Measurements from ENCODE around the gene USO1. TPM values are rescaled to one million over a fixed set of nuclear protein-coding genes. Genes with fewer than 3 reads are reported as not detected.

The USO1 gene
- total RNA-seq, 1 donor from 2014 or later = 64.2 TPM

DNA sequence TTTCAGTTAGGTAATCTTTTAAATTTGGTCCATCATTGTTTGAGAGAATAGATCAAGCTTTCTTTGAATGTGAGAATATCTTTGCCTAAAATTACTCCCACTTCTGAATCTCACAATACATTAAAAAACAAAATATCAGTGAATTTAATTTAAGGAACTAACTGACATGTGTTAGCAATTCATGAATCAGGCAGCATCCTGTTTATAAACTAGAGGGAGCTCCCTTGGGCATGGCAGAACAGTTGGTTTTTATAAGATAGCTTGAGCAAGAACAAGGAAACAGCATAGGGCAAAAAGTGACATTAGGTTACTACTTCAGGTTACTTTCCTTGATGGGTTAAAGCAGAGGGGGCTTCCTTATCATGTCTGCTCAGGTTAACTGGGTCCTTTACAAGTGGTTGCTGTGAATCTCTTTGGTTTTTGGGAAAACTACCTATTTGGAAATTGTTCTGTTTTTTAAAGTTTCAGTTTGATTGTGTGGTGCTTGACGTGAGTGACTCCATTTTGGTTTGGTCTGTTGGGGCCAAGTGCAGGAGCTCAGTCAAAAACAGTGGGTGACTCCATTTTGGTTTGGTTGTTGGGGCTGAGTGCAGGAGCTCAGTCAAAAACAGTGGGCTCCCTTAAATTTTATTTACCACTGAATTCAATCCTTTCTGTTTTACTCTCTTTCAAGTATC, 109.9 kb downstream of the USO1 start:
- Histone ChIP-seq H3K36me3 (no peaks in the 10 kb centered on the region), H3K9me3 (no peaks in the 10 kb centered on the region), H3K4me1 (no peaks in the 10 kb centered on the region), H3K27ac (no peak overlapping the region), H3K4me3 (no peak overlapping the region), H3K27me3 (no peaks in the 10 kb centered on the region)
- intact Hi-C loops (cut with DNase I) = no loop called here
- TF ChIP-seq, protein P1, sequence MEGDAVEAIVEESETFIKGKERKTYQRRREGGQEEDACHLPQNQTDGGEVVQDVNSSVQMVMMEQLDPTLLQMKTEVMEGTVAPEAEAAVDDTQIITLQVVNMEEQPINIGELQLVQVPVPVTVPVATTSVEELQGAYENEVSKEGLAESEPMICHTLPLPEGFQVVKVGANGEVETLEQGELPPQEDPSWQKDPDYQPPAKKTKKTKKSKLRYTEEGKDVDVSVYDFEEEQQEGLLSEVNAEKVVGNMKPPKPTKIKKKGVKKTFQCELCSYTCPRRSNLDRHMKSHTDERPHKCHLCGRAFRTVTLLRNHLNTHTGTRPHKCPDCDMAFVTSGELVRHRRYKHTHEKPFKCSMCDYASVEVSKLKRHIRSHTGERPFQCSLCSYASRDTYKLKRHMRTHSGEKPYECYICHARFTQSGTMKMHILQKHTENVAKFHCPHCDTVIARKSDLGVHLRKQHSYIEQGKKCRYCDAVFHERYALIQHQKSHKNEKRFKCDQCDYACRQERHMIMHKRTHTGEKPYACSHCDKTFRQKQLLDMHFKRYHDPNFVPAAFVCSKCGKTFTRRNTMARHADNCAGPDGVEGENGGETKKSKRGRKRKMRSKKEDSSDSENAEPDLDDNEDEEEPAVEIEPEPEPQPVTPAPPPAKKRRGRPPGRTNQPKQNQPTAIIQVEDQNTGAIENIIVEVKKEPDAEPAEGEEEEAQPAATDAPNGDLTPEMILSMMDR (IDR thresholded peaks at IDR 0.05) = no peak
- DNase-seq (no peak), ATAC-seq (no peak)

DNA sequence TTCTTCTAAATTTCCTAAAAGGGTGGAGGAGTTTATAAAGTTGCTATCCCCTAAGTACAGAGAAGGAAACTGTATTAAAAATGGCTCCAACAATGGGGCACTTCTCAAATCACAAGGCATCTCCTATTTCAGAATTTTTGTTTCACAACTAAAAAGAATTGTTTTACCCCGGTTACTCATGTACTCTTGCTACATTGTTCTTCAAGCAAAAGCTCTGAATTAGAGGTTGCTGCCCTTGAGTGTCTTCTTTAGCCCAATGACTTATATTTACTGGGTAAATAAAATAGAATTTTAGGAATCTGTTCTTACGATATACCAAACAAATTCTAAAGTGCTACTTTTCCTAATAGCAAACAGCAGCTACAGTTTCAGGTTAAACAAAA, 110.4 kb downstream of the USO1 start:
- TF ChIP-seq, protein P1 (IDR thresholded peaks at IDR 0.05) = no peak
- no peak for DNase-seq
- Histone ChIP-seq H3K4me1 (no peaks in the 10 kb centered on the region), H3K27me3 (no peaks in the 10 kb centered on the region), H3K27ac (no peak overlapping the region), H3K9me3 (no peaks in the 10 kb centered on the region), H3K4me3 (no peak overlapping the region), H3K36me3 (no peaks in the 10 kb centered on the region)
- no peak for ATAC-seq
- intact Hi-C loops (cut with DNase I) = no loop called here

DNA sequence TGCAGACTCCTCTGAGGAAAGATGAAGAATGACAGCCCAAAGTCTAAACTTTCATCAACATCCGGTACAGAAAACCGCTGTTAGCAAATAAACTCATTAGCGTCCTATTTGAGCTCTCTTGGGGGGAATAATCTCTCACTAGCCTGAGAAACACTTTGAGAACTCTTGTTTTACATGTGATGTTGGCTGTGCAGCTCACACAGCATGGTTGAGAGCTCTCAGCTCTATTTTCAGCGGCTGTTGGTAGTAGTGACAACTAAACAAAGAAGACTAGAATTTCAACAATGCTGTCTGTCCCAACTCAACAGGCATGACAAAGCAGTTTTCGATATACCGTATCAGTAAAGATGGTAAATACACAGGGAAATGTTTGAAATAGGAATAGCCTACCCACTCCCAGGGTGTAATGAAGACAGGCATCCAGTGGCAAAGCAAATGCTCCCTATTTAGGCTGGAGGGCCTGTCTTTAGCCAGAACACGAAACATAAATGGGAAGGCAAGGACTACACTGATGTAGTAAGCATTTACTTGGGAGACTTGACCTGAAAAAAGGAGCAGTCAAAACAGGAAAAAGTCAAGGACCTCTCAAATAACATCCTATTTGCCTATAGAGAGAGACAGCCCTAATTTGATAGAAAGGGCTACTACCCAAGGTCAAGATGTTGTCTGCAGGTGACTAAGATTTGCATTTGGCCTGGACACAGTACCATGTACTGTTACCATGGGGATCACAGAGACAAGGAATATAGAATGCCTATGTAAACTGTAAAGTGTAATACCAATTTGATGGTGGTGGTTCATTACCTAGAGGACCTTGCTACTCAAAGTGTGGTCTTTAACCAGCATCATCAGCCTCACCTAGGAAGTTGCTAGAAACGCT, 117.5 kb downstream of the USO1 start:
- intact Hi-C loops (cut with DNase I) = no loop called here
- DNase-seq (no peak), ATAC-seq (peak; percentile 73)
- Histone ChIP-seq H3K4me3 (no peak overlapping the region), H3K27ac (no peak overlapping the region), H3K27me3 (no peaks in the 10 kb centered on the region), H3K9me3 (no peaks in the 10 kb centered on the region), H3K4me1 (no peaks in the 10 kb centered on the region), H3K36me3 (no peaks in the 10 kb centered on the region)
- TF ChIP-seq, protein P1 (IDR thresholded peaks at IDR 0.05) = no peak

DNA sequence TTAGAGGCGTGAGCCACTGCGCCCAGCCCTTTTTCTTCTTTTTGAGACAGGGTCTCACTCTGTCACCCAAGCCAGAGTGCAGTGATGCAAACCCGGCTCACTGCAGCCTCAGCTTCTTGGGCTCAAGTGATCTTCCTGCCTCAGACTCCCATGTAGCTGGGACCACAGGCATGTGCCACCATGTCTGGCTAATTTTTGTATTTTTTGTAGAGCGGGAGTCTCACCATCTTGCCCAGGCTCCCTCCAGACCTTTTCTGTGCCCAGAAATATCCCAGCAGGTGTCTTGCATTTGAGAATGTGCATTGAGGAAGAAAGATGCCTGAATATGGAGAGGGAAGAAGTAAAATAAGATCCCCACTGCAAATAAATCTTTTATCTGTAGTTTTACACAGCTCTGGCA, 119.2 kb downstream of the USO1 start:
- no peaks in the 10 kb centered on the region for H3K36me3 ChIP-seq
- no peaks in the 10 kb centered on the region for H3K27me3 ChIP-seq
- TF ChIP-seq, protein P1 (IDR thresholded peaks at IDR 0.05) = no peak
- no peaks in the 10 kb centered on the region for H3K9me3 ChIP-seq
- no peak overlapping the region for H3K4me3 ChIP-seq
- H3K27ac ChIP-seq = peak overlapping the region; percentile 11
- ATAC-seq = no peak
- no peaks in the 10 kb centered on the region for H3K4me1 ChIP-seq
- intact Hi-C loops (cut with DNase I) = no loop called here
- no peak for DNase-seq

DNA sequence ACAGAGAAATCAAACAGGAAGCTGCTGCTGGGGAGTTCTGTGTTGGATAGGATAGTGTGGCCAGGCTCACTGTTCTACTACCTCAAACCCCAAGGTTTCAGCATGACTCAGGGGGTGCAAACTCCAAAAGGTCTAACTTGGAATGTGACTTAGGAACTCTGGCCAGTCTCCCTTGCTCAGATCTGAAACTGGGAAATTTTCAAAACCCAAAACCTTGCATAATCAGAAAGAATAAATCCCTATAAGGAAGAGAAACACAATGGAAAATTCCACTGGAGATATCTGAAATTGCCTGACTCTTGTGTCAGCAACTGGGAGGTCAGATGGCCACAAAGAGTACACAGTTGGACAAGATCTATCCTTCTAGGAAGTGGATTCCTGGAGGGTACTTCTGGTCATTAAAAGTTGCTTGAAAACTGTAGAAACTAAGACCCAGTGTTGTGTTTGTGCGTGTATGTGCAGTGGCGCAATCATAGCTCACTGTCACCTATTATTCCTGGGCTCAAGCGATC, 119.8 kb downstream of the USO1 start:
- no peak overlapping the region for H3K4me3 ChIP-seq
- peak overlapping the region; percentile 11 for H3K27ac ChIP-seq
- H3K4me1 ChIP-seq = no peaks in the 10 kb centered on the region
- H3K27me3 ChIP-seq = no peaks in the 10 kb centered on the region
- H3K36me3 ChIP-seq = no peaks in the 10 kb centered on the region
- intact Hi-C loops (cut with DNase I) = no loop called here
- no peak for DNase-seq
- ATAC-seq = peak; percentile 7
- TF ChIP-seq, protein P1 (IDR thresholded peaks at IDR 0.05) = no peak
- no peaks in the 10 kb centered on the region for H3K9me3 ChIP-seq
